ENCODE measurements around the gene KRTAP4-2. TPM values are rescaled to one million over a fixed set of nuclear protein-coding genes. Genes with fewer than 3 reads are reported as not detected.

Gene KRTAP4-2
- total RNA-seq, 1 experiment from 2014 or later: not detected

GRCh38 chr17:41147531-41148204, 30.4 kb downstream of the KRTAP4-2 start:
- in situ Hi-C loops (cut with HindIII; ENCODE audit: low pct_unique_long_range_greater_than_20kb, low sequenced_read_pairs): no loop called here
- Histone ChIP-seq H3K4me3 (ENCODE audit: low read depth in 2 of 2, low read length in 2 of 2) (no peak overlapping the region), H3K4me1 (ENCODE audit: control insufficient read depth, insufficient read depth, low read length) (no peaks in the 10 kb centered on the region), H3K36me3 (ENCODE audit: control insufficient read depth, insufficient read depth, low read length) (no peaks in the 10 kb centered on the region), H3K27me3 (ENCODE audit: control insufficient read depth, insufficient read depth, low read length) (no peaks in the 10 kb centered on the region), H3K9me3 (ENCODE audit: control insufficient read depth, insufficient read depth, low read depth, low read length) (no peaks in the 10 kb centered on the region), H3K27ac (ENCODE audit: low read length) (no peak overlapping the region)
- ATAC-seq: no peak
- BruUV-seq (replicated peaks): no TSS peak
- TF ChIP-seq POLR2AphosphoS5 (IDR thresholded peaks at IDR 0.05; ENCODE audit: low read depth, low read length): no peak
- no peak for TF ChIP-seq REST (IDR thresholded peaks at IDR 0.05; ENCODE audit: insufficient read depth in 1 of 2, low read depth in 2 of 2, low read length in 1 of 2)
- no peak for TF ChIP-seq CTCF (IDR thresholded peaks at IDR 0.05)
- no peak for TF ChIP-seq SIN3A (IDR thresholded peaks at IDR 0.05; ENCODE audit: borderline replicate concordance, insufficient read depth, low read depth, low read length)
- TF ChIP-seq TCF7L2 (IDR thresholded peaks at IDR 0.05; ENCODE audit: low read depth, low read length): no peak
- DNase-seq (ENCODE audit: low read depth, low spot score): no peak
- intact Hi-C loops (cut with micrococcal nuclease; ENCODE audit: unreplicated experiment): no loop called here
- ChIA-PET POLR2A (no interaction called here), CTCF (no interaction called here)

GRCh38 chr17:41145261-41145660, 32.8 kb downstream of the KRTAP4-2 start:
- Histone ChIP-seq H3K27me3 (ENCODE audit: control insufficient read depth, insufficient read depth, low read length) (no peaks in the 10 kb centered on the region), H3K9me3 (ENCODE audit: control insufficient read depth, insufficient read depth, low read depth, low read length) (no peaks in the 10 kb centered on the region), H3K4me1 (ENCODE audit: control insufficient read depth, insufficient read depth, low read length) (no peaks in the 10 kb centered on the region), H3K27ac (ENCODE audit: low read length) (no peak overlapping the region), H3K36me3 (ENCODE audit: control insufficient read depth, insufficient read depth, low read length) (no peaks in the 10 kb centered on the region), H3K4me3 (ENCODE audit: low read depth in 2 of 2, low read length in 2 of 2) (no peak overlapping the region)
- POLR2A ChIA-PET: no interaction called here
- no peak for TF ChIP-seq REST (IDR thresholded peaks at IDR 0.05; ENCODE audit: insufficient read depth in 1 of 2, low read depth in 2 of 2, low read length in 1 of 2)
- TF ChIP-seq CTCF (IDR thresholded peaks at IDR 0.05): no peak
- no peak for TF ChIP-seq SIN3A (IDR thresholded peaks at IDR 0.05; ENCODE audit: borderline replicate concordance, insufficient read depth, low read depth, low read length)
- no peak for TF ChIP-seq POLR2AphosphoS5 (IDR thresholded peaks at IDR 0.05; ENCODE audit: low read depth, low read length)
- no peak for TF ChIP-seq TCF7L2 (IDR thresholded peaks at IDR 0.05; ENCODE audit: low read depth, low read length)
- DNase-seq (ENCODE audit: low read depth, low spot score) (no peak), ATAC-seq (no peak)
- intact Hi-C loops (cut with micrococcal nuclease; ENCODE audit: unreplicated experiment): no loop called here
- in situ Hi-C loops (cut with HindIII; ENCODE audit: low pct_unique_long_range_greater_than_20kb, low sequenced_read_pairs): no loop called here
- no TSS peak for BruUV-seq (replicated peaks)
- CTCF ChIA-PET: no interaction called here

All from Panc1 (cell line).